Femur (tissue), 1 donor: ENCODE data around the gene PLCB1.

Experiments used
- DNase-seq: peaks from one replicate; pipeline ENCODE4 v3.0.0-alpha.2; 2017

The PLCB1 gene

DNA sequence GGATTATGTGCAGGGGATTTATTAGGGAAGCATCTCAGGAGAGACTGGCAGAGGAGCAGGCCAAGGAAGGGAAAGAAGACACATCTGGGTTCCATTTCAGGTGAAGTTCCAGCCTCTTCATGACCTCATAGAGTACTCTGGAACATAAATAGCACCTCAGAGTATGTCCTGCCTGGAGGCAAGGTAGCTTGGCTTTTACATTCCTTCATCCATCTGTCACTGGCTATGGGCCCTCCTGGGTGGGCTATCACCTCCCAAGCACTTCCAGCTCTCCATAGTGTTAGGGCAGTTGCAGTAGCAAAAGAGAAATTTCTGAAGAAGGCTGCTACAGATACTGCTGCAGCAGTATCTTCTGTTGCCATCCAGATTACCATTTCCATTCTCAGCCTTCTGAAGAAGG, 116.0 kb downstream of the PLCB1 start:
- no peak for DNase-seq

DNA sequence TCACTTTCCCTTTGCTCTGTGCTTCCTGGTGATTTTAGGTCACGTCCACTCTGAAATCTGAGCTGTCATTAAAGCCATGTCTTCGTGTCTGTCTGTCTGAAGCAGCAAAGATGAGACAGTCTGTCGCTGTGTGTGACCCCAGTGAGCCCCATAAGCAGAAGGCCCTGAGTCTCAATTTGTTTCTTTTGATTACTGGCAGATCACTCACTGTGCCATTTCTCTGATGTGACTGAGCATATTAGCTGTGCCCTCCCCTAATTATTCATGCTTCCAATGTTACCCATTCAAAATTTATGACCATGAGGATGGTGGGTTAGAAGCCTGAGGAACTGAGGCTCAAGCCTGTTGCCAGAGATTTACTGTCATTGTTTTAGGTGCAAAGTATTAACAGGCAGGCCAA, 117.6 kb downstream of the PLCB1 start:
- no peak for DNase-seq

DNA sequence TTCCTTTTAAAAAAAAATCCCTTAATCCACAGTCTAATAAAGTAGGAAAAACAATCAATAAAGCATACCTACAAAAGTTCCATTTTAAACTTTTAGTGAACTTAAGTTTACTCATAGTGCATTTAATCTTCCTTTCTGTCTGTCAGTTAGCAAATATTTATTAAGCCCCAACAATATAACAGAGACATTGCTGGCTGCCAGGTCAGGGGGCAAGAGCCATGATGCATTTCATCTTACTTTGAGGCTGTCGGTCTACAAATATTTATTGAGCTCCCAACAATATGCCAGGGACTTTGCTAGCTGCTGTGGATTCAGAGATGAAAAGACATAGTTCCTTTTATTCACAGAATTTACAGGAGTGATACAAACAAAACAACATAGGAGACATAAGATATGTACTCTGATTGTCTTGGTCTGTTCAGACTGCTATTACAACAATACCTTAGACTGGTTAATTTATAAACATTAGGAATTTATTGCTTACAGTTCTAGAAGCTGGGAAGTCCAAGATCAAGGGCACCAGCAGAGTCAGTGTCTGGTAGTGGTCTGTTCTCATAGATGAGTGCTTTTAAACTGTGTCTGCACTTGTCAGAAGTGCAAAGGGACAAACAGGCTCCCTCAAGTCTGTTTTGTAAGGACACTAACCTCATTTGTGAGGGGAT, 118.6 kb downstream of the PLCB1 start:
- DNase-seq: no peak

GRCh38 chr20:8251201-8251575, 119.1 kb downstream of the PLCB1 start:
- DNase-seq: no peak

- DNase-seq: no peak
Observed at GRCh38 chr20:8254911-8255582, 123.0 kb downstream of the PLCB1 start.

GRCh38 chr20:8255945-8256632, 124.0 kb downstream of the PLCB1 start:
- DNase-seq: no peak

GRCh38 chr20:8260837-8261251, 128.8 kb downstream of the PLCB1 start:
- DNase-seq: no peak

GRCh38 chr20:8262721-8263120, 130.7 kb downstream of the PLCB1 start:
- DNase-seq: no peak

GRCh38 chr20:8265588-8265987, 133.5 kb downstream of the PLCB1 start:
- no peak for DNase-seq

GRCh38 chr20:8267009-8267408, 134.9 kb downstream of the PLCB1 start:
- DNase-seq: no peak

GRCh38 chr20:8271727-8272126, 139.7 kb downstream of the PLCB1 start:
- no peak for DNase-seq

DNA sequence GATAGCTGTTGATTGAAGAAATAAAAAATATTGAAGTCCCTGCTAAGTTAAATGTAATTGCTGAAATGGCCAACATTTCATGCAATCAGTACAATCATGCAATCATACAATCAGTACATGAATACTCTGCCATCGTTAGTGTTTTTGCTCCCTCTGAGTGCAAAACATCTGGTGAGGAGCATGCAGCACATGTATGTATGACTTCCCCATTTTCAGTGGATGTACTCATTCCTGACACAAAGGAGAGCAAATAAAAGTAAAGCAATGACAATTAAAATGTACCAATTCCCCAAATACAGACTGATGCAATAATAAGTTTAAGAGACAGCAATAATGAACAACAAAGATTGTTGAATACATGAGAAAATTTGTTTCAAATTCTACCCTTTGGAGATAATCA, 140.7 kb downstream of the PLCB1 start:
- DNase-seq: no peak

GRCh38 chr20:8284902-8285301, 152.8 kb downstream of the PLCB1 start:
- no peak for DNase-seq

GRCh38 chr20:8287340-8287739, 155.3 kb downstream of the PLCB1 start:
- no peak for DNase-seq

GRCh38 chr20:8291200-8291599, 159.1 kb downstream of the PLCB1 start:
- DNase-seq: no peak

GRCh38 chr20:8291873-8292272, 159.8 kb downstream of the PLCB1 start:
- no peak for DNase-seq

DNA sequence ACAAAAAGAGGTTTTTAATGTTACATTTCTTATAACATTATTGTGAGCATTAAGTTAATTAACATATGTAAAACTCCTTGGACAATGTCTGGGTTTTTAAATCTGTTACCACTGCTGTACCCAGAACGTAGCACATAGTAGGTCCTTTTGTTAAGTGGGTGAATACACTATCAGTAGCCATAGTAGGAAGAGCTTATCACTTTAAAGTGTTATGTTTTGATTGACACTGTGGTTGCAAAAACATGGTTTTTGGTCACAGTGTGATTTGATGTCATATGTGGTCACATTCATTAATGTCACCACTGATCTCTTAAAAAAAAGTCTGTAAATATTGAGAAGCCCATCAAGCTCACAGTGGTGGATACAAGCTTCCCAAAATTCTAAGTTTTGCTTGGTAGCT, 160.7 kb downstream of the PLCB1 start:
- no peak for DNase-seq

DNA sequence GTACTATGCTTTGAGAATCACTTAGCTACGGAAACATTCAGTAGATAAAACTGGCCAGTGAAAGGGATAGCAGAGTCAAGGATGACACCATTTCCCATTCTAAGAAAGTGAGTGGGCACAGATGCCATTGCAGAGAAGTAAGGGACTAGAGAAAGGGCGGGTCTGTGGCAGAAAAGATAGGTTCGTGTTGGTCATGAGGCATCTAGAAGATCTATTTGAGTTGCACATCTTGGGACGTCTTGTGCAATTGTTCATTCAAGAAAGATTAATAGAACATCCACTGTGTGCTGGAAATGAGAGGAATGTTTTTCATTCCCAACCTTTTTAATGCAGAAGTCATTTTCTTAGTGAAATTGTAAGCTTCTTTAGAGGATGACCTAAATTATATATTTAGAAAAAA, 161.7 kb downstream of the PLCB1 start:
- no peak for DNase-seq

DNA sequence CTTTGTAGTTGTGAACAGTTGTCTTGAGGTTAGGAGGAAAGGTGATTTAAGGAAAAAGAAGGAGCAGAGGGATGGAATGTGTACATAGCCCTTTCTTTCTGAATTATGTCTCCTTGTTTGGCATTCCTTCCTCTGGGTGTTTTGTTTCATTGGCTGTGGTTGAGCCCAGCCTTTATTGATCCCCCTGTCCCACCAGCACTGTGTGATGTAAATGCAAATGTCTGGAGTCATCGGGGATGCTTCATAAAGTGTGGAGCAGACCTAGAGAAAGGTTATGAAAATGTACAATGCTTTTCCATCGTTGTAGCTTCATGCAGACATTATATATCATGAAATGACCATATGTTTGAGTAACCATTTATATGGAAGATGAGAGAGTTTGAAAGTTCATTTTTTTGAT, 164.5 kb downstream of the PLCB1 start:
- DNase-seq: no peak

DNA sequence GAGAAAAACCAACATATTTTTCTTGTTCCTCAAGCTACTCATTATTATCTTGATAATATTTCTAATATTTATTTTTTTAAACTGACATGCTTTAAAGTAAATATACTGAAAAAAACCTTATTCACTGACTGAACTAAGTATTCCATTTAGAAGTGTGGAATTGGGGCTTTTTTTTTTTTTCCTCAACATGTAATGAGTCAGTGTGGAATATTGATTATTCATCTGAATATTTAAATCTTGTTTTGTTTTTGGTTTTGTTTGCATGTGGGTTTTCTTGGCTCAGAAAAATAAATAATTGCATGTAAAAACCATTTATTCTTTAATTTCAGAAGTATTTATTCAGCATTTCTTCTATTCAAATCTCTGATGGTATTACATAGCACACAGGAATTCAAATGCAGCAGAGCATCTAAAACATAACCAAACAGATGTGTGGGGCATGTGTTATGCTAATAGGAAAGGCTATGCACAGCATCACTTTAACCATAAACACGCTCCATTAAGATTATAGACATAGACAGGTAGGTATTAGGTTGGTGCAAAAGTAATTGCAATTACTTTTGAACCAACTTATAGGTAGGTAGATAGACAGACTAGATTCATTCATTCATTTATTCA, 166.5 kb downstream of the PLCB1 start:
- DNase-seq: no peak

DNA sequence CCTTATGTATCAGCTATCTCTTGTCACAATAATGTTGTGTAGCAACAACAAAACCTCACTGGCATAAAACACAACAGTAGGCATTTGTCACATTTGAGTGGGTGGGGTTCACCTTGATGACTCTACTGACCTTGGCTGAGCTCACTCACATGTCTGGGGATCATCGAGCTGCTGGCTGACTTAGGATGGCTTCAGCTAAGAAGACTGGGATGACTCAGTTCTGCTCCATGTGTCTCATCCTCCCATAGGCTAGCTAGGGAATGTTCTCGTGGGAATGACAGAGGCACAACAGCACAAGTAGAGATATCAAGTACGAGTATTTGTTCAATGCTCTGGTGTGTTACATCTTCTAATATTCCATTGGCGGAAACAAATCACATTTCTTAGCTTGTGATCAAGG, 167.9 kb downstream of the PLCB1 start:
- DNase-seq: no peak

DNA sequence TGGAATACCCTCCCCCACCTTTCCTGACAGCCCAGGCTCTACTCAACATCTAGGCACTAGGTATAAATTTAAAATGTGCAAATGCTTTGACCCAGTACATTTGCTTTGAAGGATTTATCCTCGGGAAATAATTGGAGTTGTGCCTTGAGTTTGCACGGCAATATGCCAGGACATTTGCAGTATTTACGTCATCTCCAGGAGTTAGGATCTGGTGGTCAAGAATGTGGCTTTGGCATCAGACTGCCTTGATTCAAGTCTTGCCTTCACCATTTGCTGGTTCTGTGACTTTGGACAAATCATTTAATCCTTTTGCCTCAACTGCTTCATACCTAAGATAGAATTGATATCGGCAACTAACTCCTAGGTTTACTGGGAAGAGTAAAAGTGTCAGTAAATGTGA, 169.6 kb downstream of the PLCB1 start:
- no peak for DNase-seq

- no peak for DNase-seq
Observed at GRCh38 chr20:8303651-8304050, 171.6 kb downstream of the PLCB1 start.
